ENCODE measurements around the gene AGR2.
"Not testable (repeated sequence)": the region's sequence is repeated elsewhere in the genome, so short reads cannot be mapped to it uniquely, and the experiment has no call there.

The AGR2 gene

DNA sequence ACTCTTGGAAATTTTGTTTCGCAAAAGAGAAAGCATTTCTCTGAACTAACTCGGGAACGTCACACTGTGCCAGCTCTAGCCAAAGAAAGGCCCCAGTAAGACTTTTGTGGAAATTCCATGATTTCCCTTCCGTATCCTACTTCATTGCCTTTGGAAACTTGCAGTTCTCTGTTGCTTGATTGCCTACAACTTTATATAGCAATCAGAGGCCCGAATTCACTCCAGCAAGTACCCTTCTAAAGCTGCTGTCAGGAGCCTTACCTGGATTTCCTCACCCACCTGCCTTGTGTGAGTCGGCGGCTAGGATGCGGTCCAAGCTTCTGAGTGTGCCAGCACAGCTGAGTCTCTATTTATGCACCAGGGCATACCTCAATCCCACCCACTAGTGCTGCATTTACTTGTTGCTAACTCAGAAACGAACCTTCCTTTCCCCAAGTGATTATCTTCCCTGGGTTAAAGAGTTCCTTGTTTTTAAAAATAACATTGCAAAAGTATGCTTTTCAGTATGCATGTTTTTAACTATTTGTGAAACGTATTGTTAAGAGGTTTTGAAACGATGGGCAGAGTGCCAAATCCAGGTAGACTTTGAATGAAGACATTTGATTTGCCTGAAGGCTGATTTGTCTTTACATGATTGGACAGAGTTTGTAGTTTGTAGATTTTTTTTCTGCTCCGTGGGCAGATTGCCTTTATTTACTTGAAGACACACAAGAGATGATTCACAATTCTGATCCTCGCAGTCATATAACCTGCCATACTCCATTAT is at the start of gene AGR2:
Gene AGR2 (minus strand): TSS at position 326 of the 766 bp plus-strand sequence. CDS start 3,203 bp downstream, outside the sequence.
- DNase-seq: no peak

DNA sequence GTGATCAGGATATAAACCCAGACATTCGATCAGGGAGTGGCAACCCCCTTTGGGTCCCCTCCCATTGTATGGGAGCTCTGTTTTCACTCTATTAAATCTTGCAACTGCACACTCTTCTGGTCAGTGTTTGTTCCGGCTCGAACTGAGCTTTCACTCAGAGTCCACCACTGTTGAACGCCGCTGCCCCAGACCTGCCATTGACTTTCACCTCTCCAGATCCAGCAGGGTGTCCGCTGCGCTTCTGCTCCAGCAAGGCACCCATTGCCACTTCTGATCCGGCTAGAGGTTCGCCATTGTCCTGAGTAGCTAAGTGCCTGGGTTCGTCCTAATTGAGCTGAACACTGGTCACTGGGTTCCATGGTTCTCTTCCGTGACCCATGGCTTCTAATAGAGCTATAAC is 48.4 kb upstream of the AGR2 start:
- DNase-seq: not testable (repeated sequence)

DNA sequence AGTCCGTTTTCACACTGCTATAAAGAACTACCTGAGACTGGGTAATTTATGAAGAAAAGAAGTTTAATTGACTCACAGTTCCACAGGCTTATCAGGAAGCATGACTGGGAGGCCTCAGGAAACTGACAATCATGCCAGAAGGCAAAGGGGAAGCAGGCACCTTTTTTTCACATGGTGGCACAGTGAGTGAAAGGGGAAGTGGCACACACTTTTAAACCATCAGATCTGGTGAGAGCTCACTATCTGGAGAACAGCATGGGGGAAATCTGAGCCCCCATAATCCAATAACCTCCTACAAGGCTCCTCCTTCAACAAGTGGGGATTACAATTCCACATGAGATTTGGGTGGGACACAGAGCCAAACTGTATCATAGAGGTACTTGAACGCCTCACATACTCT is 47.0 kb upstream of the AGR2 start:
- no peak for DNase-seq

DNA sequence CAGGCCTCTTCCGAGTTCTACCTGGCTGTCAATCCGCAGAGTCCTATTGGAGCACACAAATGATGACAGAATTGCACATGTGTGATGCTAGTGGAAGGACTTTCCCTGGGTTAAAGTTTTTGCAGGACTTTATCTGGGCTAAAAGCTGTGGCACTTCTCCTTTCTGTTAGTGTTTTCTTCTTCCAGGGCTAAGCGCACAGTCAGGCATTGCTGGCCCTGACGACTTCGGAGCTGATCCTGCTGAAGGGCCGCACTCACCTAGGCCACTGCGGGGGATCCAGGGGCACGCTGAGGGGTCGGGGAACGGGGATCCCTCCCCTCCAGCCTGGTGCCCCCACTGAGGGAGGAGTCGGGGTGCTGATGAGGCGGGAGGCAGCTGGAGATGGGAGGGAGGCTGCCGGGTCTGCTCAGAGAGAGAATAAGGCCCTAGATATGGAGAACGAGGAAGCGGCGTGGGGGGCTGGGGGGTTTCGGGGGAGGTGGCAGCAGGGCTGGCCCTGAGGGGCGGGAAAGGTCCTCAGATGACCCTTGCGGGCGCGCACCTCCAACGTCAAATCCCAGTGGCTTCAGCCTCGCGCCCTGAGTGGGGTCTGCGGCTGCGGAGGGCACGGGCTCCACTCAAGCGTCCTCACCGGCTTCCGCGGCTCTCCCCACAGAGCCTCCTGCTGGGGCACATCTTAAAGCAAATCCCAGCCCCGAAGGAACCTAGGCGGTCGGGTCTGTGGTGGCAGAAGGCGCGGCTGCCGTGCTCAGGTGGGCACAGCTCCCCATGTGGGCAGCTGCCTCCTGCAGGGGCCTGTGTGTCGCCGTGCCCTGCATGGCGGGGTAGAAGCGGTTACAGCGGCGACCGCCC is 46.0 kb upstream of the AGR2 start:
- no peak for DNase-seq

DNA sequence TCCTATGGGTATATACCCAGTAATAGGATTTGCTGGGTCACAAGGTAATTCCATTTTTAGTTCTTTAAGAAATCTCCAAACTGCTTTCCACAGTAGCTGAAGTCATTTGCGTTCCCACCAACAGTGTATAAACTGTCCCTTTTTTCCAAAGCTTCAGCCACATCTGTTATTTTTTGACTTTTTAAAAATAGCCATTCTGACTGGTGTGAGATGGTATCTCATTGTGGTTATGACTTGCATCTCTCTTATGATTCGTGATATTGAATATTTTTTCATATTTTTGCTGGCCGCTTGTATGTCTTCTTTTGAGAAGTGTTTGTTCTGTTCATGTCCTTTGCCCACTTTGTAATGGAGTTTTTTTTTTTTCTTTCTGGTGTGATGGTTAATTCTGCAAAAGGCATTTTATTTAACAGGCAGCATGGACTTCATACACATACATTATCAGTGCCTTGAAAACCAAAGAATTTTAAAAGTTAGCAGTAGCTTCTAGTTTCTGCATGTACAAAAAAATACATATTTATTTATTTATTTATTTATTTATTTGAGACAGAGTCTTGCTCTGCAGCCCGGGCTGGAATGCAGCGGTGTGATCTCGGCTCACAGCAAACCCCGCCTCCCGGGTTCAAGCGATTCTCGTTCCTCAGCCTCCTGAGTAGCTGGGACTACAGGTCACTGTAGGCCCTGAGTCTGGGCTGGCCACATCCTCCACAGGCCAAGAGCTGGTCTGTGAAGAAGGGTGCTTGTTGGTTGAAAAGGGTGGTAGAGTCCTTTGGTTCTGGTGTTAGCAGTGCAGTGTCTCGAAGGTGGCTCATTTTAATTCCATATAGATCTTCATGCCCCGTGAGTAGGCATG is 44.7 kb upstream of the AGR2 start:
- DNase-seq: no peak

DNA sequence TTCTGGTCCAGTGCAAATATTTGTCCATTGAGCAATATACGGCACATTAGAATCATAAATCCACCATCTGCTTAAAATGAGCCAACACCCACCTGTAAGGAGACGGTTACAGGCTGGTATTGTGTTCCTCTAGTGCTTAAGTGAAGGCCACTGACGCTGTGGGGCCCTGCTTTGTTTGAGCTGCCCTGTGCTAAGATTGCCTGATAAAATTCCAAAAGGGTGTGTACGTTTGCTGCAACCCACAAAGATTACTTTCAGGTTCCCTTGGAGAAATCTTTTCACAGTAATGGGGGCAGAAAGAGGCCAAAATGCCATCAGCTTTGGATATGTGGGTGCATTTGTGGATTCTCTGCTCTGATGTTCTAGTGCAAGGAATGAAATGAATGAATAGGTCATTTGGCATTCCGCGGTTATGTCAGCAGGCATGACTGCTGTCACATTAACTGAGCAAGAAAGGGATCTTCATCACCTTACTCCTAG is 42.6 kb upstream of the AGR2 start:
- peak; percentile 9 for DNase-seq

DNA sequence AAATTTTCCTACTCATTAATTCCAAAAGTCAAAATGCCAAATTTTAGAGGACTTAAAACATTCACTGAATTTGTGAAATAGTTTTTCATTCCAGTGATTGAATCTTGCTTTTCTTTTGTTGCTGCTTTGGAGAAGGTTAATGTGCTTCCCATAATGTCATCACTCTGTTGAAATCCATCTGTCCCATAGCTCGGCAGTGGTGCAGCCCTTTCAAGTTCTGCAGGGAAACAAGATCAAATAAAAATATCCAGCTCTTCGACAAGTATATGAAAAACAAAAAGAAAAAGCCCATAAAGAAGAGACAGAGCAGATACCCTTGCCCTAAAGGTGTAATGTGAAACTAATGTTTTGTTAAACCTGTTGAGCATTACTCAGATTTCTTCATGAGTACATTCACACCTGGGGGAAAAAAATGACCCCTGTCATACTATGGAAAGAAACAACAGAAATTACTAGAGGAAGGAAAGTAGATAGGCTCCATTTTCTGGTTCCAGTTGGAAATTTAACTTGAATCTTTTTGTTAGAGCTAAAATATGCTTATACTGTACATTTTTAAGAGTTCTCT is 41.9 kb upstream of the AGR2 start:
- DNase-seq: no peak

DNA sequence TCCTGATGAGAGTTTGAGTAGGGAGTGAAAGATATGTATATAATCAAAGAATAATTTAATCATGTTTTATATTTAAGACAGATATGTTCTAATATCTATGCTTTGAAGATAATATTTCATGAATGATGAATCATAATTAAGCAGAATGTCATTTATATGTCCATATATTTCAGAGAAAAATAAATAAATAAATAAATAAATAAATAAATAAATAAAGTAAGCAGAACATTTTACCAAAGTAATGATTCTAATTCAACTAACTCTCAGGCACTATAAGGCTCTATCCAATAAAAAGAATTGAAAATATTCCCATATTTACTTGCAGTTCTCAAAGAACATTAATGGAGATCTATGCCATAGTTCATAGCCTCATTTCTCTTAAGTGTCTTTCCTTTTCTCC is 40.9 kb upstream of the AGR2 start:
- no peak for DNase-seq

DNA sequence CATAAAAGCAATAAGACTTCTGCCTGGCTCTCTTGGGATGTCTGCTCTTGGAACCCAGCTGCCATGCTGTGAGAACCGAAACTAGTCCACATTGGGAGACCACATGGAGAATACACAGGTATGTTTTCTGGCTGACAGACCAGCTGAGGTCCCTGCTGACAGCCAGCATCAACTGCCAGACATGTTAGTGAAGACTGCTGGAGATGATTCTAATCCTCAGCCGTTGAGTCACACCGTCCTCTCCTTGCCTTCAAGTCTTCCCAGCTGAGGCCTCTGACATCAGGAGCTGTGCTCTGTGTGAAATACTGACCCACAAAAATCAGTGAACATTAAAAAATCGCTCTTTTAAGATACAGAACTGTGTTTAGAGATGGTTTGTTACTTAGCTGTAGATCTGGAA is 36.9 kb upstream of the AGR2 start:
- no peak for DNase-seq

DNA sequence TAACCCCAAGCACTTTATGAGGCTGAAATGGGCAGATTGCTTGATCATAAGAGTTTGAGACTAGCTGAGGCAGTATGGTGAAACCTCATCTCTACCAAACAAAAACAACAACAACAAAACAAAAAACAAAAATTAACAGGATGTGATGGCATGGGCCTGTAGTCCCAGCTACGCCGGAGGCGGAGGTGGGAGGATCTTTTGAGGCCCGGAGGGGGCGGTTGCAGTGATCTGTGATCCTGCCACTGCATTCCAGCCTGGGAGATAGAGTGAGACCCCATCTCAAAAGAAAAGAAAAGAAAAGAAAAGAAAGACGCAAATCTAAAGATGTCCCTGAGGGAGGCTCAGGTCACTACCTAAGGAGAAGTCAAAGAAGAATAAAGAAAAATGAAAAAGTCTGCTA is 35.3 kb upstream of the AGR2 start:
- DNase-seq: no peak

DNA sequence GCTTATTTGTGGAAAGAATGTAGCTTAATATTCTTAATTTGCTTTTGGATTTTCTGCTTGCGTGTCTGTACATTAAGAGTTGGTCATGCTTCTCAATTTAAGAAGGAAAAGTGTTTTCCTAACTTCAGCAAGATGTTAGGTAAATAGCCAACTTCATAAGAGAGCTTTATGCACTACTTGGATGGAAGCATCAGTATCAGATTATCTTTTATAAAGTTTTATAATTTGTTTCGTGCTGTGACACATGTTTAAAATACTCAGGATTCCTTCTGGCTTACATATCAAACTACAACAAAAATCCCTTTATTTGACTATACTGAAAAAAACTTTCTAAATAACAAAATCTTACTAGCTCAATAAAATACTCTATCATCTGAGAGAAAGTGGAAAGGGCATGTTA is 34.8 kb upstream of the AGR2 start:
- no peak for DNase-seq

DNA sequence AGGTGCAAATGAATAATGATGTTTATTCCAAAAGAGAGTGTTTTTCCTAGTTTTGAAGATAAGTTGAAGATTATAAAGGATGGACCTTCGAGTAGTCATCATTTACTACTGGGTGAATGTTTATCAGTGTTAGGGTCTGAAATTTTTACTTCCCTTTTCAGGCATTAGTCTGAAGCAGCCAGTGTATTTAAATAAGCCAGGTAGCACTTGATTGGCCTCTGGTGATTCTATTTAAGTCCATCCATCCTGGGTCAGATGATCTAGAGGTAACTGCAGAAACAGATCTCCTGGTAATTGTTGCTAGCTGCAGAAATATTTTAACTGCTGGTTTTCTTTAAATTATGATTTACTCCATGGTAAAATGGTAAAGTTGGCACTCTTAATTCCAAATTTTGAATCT is 34.1 kb upstream of the AGR2 start:
- DNase-seq: no peak

DNA sequence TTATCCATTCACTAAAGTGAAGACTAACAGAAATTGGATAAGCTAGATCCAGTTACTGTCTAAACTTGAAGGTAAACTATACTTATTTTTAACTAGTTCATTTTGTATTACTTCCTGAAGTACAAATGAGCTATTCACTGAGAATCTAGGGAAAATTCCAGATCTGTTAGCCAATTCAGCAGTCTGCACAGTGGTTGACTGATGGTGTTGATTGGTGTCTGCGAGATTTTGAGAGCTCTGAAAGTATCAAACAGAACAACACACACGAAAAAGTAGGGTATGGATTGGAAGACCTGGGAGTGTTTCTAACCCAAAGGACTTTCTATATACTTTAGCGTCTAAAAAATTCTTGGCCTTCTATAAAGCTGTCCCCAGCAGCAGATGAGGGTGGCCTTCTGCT is 33.6 kb upstream of the AGR2 start:
- DNase-seq: no peak

DNA sequence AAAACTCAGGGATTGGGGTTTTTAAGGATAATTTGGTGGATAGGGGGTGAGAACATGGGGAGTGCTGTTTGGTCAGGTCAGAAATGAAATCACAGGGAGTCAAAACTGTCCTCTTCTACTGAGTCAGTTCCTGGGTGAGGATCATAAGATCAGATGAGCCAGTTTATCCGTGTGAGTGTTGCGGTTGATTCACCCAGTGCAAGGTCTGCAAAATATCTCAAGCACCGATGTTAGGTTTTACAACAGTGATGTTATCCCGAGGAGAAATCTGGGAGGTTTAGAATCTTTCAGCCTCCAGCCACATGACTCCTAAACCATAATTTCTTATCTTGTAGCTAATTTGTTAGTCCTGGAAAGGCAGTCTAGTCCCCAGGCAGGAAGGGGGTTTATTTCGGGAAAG is 31.7 kb upstream of the AGR2 start:
- DNase-seq: no peak

DNA sequence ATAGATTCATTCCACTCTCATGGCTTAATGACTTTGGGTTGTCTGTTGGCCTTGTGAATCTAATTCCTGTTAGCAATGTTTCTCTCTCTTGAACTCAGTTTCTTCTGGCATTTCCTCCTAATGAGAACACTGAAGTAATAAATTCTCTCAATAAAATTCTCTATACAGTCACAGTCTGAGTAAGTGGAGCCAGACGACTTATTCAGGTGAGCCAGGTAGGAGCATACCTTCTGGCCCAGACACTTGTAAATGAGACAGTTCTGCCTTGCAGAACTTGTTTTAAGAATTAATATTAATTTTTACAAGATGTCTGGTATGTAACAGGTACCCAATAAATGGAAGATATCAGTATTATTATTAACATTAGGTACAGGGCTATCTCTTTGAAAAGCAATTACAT is 28.6 kb upstream of the AGR2 start:
- DNase-seq: no peak

DNA sequence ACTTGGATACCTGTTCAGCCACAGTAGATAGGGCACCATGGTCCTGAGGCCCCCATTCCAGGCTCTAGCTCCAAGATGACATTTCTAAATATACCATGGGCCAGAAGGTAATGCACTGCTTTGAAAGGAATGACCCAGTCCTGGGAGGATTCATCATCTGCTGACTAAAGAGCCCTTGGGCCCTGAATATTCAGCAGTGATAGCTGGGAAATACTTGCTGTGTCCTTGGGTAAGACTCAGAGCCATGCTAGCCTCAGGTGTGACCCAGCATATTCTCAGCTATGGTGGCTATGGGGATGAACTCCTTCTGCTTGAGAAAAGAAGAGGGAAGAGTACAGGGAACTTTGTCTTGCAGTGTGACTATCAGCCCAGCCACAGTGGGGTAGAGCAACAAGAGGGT is 21.3 kb upstream of the AGR2 start:
- no peak for DNase-seq

DNA sequence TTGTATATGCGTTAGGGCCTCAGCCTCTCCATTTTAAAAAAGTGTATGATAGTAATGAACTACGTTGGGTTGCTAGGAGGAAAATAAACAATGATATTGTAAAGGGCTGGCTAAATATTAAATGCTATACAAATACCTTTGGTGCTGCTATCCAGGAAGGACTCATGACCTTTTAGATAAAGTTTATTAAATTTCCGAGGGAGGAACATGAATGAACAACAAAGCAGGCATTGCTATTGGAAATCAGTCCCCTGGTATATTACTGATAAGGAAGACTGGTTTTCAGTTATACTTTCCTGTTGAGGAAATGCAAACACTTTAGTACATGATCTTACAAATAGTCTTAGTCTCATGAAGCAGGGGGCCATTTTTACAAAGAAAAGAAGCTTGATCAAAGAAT is 17.2 kb upstream of the AGR2 start:
- no peak for DNase-seq

DNA sequence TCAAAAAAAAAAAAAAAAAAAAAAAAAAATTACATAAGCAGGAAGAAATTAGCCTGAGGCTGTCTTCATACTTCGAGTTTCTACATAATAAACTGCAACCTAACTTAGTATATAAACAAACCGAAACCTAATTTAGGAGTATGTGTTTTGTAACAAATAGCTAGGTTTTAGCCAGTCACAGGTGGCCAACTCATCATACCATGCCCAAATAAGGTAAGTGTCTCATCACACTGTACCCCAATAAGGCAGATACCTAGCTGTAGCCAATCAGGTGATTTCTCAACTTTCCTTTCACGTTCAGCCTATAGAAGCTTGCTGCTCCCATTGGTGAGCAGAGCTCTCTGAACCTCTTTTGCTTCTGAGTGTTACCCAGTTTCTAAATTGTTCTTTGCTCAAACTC is 13.9 kb upstream of the AGR2 start:
- no peak for DNase-seq

DNA sequence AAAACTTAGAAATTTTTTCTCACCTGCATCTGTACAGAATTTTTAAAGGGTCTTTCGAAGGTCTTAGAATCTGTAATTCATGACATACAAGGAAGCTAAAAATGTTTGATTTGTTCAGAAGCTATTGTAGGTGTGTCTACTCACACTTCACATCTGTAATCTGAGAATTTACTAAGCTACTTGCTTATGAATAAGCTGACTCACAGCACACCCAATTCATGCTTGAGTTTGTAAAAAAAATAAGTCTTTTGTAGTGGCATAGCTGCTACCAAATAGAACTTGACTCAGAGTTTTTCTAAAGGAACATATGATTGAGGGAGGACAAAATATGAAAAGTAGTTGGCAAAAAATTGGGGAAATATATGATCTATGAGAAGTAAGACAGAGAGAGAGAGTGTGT is 12.7 kb upstream of the AGR2 start:
- no peak for DNase-seq

DNA sequence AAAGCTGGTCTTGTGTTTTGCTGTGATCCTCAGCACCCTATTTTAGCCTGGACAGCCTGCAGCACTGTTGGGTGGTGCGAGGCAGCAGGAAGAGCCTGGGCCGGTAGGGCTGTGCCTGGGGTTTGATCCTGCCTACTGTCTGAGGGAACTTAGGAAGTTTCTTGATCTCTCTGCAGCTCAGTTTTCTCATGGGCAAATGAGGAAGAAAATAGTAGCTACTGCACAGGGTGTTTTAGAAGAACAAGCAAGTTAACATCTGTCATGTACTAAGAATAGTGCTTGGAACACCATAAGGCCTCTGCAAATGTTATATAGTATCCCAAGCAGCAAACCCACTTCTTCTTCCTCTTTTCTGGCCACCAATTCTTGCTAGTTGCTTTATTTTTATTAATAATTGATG is 12.0 kb upstream of the AGR2 start:
- no peak for DNase-seq

DNA sequence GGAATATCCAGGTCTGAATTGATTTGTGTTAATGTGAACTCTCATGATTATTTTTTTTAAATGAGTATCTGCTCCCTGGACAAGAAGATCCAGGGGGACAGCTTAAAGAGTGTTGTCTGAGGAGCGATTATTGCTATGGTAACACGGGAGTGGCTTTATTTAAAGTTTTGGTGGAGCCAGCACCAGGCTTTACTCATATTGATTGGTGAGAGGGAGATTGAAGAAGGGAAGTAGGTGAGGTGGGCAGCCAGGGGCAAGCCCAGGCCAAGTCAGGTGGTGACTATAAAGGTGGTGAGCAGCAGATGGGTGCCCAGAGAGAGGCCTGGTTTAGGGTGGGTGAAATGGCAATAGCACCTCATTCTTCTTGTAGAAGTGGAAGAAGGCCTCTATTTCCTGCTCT is 10.2 kb upstream of the AGR2 start:
- no peak for DNase-seq

DNA sequence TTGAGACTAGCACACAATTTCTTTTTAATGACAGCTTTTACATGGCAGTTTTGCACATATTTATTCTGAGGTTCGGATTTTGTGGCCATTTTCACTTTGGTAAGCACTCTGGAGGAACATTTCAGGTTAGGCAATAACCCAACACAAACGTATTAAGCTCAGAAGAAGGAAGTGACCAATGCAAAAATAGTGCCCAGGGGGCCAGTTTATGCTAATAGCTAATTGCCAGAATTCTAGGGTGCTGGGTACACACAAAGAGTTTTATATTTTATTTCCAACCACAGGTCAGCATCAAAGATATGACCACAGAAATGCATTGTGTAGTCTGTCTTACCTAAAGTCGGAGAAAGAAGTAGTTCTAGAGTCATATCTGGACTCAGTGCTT is 8.4 kb upstream of the AGR2 start:
- no peak for DNase-seq

Data from NCI-H1092 (cell line).